Measurements from ENCODE around the gene PNLIPRP1.

PNLIPRP1 gene

GRCh38 chr10:116648903-116649302, 58.1 kb downstream of the PNLIPRP1 start:
- H3K9me3 ChIP-seq (ENCODE audit: control insufficient read depth in 2 of 2, low read length in 2 of 2), result no peaks in the 10 kb centered on the region
- H3K4me3 ChIP-seq (ENCODE audit: low read length in 2 of 2), result no peak overlapping the region
- H3K36me3 ChIP-seq (ENCODE audit: control insufficient read depth in 2 of 2, insufficient read depth in 2 of 2, low read length in 2 of 2), result no peaks in the 10 kb centered on the region
- H3K27ac ChIP-seq (ENCODE audit: low read depth in 2 of 2, low read length in 2 of 2), result no peak overlapping the region
- H3K4me1 ChIP-seq (ENCODE audit: control insufficient read depth in 2 of 2, insufficient read depth in 2 of 2, low read length in 2 of 2), result no peaks in the 10 kb centered on the region
- H3K9ac ChIP-seq (ENCODE audit: low read depth in 1 of 2, low read length in 2 of 2), result no peak overlapping the region
- no peaks in the 10 kb centered on the region for H3K27me3 ChIP-seq (ENCODE audit: control insufficient read depth in 2 of 2, insufficient read depth in 2 of 2, low read length in 2 of 2)

GRCh38 chr10:116653885-116654284, 63.1 kb downstream of the PNLIPRP1 start:
- no peaks in the 10 kb centered on the region for H3K9me3 ChIP-seq (ENCODE audit: control insufficient read depth in 2 of 2, low read length in 2 of 2)
- H3K27me3 ChIP-seq (ENCODE audit: control insufficient read depth in 2 of 2, insufficient read depth in 2 of 2, low read length in 2 of 2), result no peaks in the 10 kb centered on the region
- no peak overlapping the region for H3K9ac ChIP-seq (ENCODE audit: low read depth in 1 of 2, low read length in 2 of 2)

GRCh38 chr10:116654816-116655215, 64.1 kb downstream of the PNLIPRP1 start:
- Histone ChIP-seq H3K4me1 (ENCODE audit: control insufficient read depth in 2 of 2, insufficient read depth in 2 of 2, low read length in 2 of 2) (no peaks in the 10 kb centered on the region), H3K9me3 (ENCODE audit: control insufficient read depth in 2 of 2, low read length in 2 of 2) (no peaks in the 10 kb centered on the region), H3K36me3 (ENCODE audit: control insufficient read depth in 2 of 2, insufficient read depth in 2 of 2, low read length in 2 of 2) (no peaks in the 10 kb centered on the region)

More at GRCh38 chr10:116653885-116654284, 63.1 kb downstream of the PNLIPRP1 start:
- no peaks in the 10 kb centered on the region for H3K4me1 ChIP-seq (ENCODE audit: control insufficient read depth in 2 of 2, insufficient read depth in 2 of 2, low read length in 2 of 2)
- H3K4me3 ChIP-seq (ENCODE audit: low read length in 2 of 2), result no peak overlapping the region
- H3K36me3 ChIP-seq (ENCODE audit: control insufficient read depth in 2 of 2, insufficient read depth in 2 of 2, low read length in 2 of 2), result no peaks in the 10 kb centered on the region
- no peak overlapping the region for H3K27ac ChIP-seq (ENCODE audit: low read depth in 2 of 2, low read length in 2 of 2)

GRCh38 chr10:116655568-116655967, 64.8 kb downstream of the PNLIPRP1 start:
- Histone ChIP-seq H3K36me3 (ENCODE audit: control insufficient read depth in 2 of 2, insufficient read depth in 2 of 2, low read length in 2 of 2) (no peaks in the 10 kb centered on the region), H3K27me3 (ENCODE audit: control insufficient read depth in 2 of 2, insufficient read depth in 2 of 2, low read length in 2 of 2) (no peaks in the 10 kb centered on the region), H3K4me3 (ENCODE audit: low read length in 2 of 2) (no peak overlapping the region), H3K4me1 (ENCODE audit: control insufficient read depth in 2 of 2, insufficient read depth in 2 of 2, low read length in 2 of 2) (no peaks in the 10 kb centered on the region), H3K9me3 (ENCODE audit: control insufficient read depth in 2 of 2, low read length in 2 of 2) (no peaks in the 10 kb centered on the region), H3K9ac (ENCODE audit: low read depth in 1 of 2, low read length in 2 of 2) (no peak overlapping the region), H3K27ac (ENCODE audit: low read depth in 2 of 2, low read length in 2 of 2) (no peak overlapping the region)

More at GRCh38 chr10:116654816-116655215, 64.1 kb downstream of the PNLIPRP1 start:
- Histone ChIP-seq H3K9ac (ENCODE audit: low read depth in 1 of 2, low read length in 2 of 2) (no peak overlapping the region), H3K4me3 (ENCODE audit: low read length in 2 of 2) (no peak overlapping the region), H3K27me3 (ENCODE audit: control insufficient read depth in 2 of 2, insufficient read depth in 2 of 2, low read length in 2 of 2) (no peaks in the 10 kb centered on the region), H3K27ac (ENCODE audit: low read depth in 2 of 2, low read length in 2 of 2) (no peak overlapping the region)

- H3K9ac ChIP-seq (ENCODE audit: low read depth in 1 of 2, low read length in 2 of 2), result no peak overlapping the region
- no peaks in the 10 kb centered on the region for H3K27me3 ChIP-seq (ENCODE audit: control insufficient read depth in 2 of 2, insufficient read depth in 2 of 2, low read length in 2 of 2)
- no peaks in the 10 kb centered on the region for H3K9me3 ChIP-seq (ENCODE audit: control insufficient read depth in 2 of 2, low read length in 2 of 2)
- H3K36me3 ChIP-seq (ENCODE audit: control insufficient read depth in 2 of 2, insufficient read depth in 2 of 2, low read length in 2 of 2), result no peaks in the 10 kb centered on the region
- no peak overlapping the region for H3K27ac ChIP-seq (ENCODE audit: low read depth in 2 of 2, low read length in 2 of 2)
- H3K4me1 ChIP-seq (ENCODE audit: control insufficient read depth in 2 of 2, insufficient read depth in 2 of 2, low read length in 2 of 2), result no peaks in the 10 kb centered on the region
- H3K4me3 ChIP-seq (ENCODE audit: low read length in 2 of 2), result no peak overlapping the region
Measured at GRCh38 chr10:116656044-116656443, 65.3 kb downstream of the PNLIPRP1 start.

GRCh38 chr10:116657863-116658551, 67.2 kb downstream of the PNLIPRP1 start:
- H3K36me3 ChIP-seq (ENCODE audit: control insufficient read depth in 2 of 2, insufficient read depth in 2 of 2, low read length in 2 of 2), result no peaks in the 10 kb centered on the region
- no peaks in the 10 kb centered on the region for H3K27me3 ChIP-seq (ENCODE audit: control insufficient read depth in 2 of 2, insufficient read depth in 2 of 2, low read length in 2 of 2)
- no peaks in the 10 kb centered on the region for H3K9me3 ChIP-seq (ENCODE audit: control insufficient read depth in 2 of 2, low read length in 2 of 2)
- no peak overlapping the region for H3K27ac ChIP-seq (ENCODE audit: low read depth in 2 of 2, low read length in 2 of 2)
- no peak overlapping the region for H3K4me3 ChIP-seq (ENCODE audit: low read length in 2 of 2)
- no peak overlapping the region for H3K9ac ChIP-seq (ENCODE audit: low read depth in 1 of 2, low read length in 2 of 2)
- no peaks in the 10 kb centered on the region for H3K4me1 ChIP-seq (ENCODE audit: control insufficient read depth in 2 of 2, insufficient read depth in 2 of 2, low read length in 2 of 2)
